GM19351 (cell line): ENCODE results near the gene DNAJB7.
"Not testable (repeated sequence)": the region's sequence is repeated elsewhere in the genome, so short reads cannot be mapped to it uniquely, and the experiment has no call there.

Experiments used
- ATAC-seq: cut with Tn5 transposase; IDR thresholded peaks from one replicate; pipeline ENCODE4 v1.9.1; 2021; ENCODE audit warnings: mild to moderate bottlenecking, moderate library complexity; ENCODE audit not compliant: unreplicated experiment

The DNAJB7 gene

GRCh38 chr22:40845816-40846215 is 16.1 kb downstream of the DNAJB7 start:
- ATAC-seq = not testable (repeated sequence)

GRCh38 chr22:40844951-40845350 is 17.0 kb downstream of the DNAJB7 start:
- ATAC-seq = no peak

GRCh38 chr22:40838486-40838885 is 23.4 kb downstream of the DNAJB7 start:
- ATAC-seq = no peak

- no peak for ATAC-seq
Measured at GRCh38 chr22:40834619-40835018, 27.3 kb downstream of the DNAJB7 start.

GRCh38 chr22:40829131-40829530 is 32.8 kb downstream of the DNAJB7 start:
- ATAC-seq = no peak

GRCh38 chr22:40826984-40827741 is 34.8 kb downstream of the DNAJB7 start:
- ATAC-seq = no peak

GRCh38 chr22:40826292-40826691 is 35.6 kb downstream of the DNAJB7 start:
- ATAC-seq = not testable (repeated sequence)

- ATAC-seq = no peak
Measured at GRCh38 chr22:40823426-40823825, 38.5 kb downstream of the DNAJB7 start.

- no peak for ATAC-seq
Measured at GRCh38 chr22:40819599-40820140, 42.2 kb downstream of the DNAJB7 start.

- ATAC-seq = peak; percentile 76
Measured at GRCh38 chr22:40818747-40819598, 42.9 kb downstream of the DNAJB7 start, which contains the start of gene SLC25A17. TSS of gene SLC25A17 (minus strand) at chr22:40819346. CDS start at chr22:40819248, 98 bp downstream.

GRCh38 chr22:40818192-40818746 is 43.6 kb downstream of the DNAJB7 start:
- no peak for ATAC-seq

- no peak for ATAC-seq
Measured at GRCh38 chr22:40817737-40818136, 44.2 kb downstream of the DNAJB7 start.

- no peak for ATAC-seq
Measured at GRCh38 chr22:40813912-40814315, 48.0 kb downstream of the DNAJB7 start.
